Smooth muscle cell (in vitro differentiated cells): Measurements from ENCODE around the gene BCL2L2. TPM values are rescaled to one million over a fixed set of nuclear protein-coding genes. Genes with fewer than 3 reads are reported as not detected.

Experiments
- DNase-seq: peaks from one replicate; lab custom pipeline; 2025; ENCODE audit not compliant: unreplicated experiment; lab: John Stamatoyannopoulos, UW
- H2AFZ ChIP-seq: fragments of 200-600 bp; sonication (generic); 2 replicates; pipeline ENCODE4 v1.6.0; 2016; ENCODE audit warnings: antibody characterized with exemption, low read depth, mild to moderate bottlenecking
- H3F3A ChIP-seq: fragments of 200-600 bp; sonication (generic); 2 replicates; pipeline ENCODE4 v1.6.0; 2017; ENCODE audit warnings: antibody characterized with exemption, low read depth
- H3K27ac ChIP-seq: fragments of 200-600 bp; sonication (generic); 2 replicates; pipeline ENCODE4 v1.5.1; 2016; ENCODE audit warnings: low read depth, mild to moderate bottlenecking
- H3K27me3 ChIP-seq: fragments of 200-600 bp; sonication (generic); 2 replicates; pipeline ENCODE4 v1.6.1; 2016; ENCODE audit warnings: low read depth, mild to moderate bottlenecking
- H3K36me3 ChIP-seq: fragments of 200-600 bp; sonication (generic); 2 replicates; pipeline ENCODE4 v1.5.1; 2016; ENCODE audit warnings: low read depth
- H3K4me1 ChIP-seq: fragments of 200-600 bp; sonication (generic); 2 replicates; pipeline ENCODE4 v1.5.1; 2016; ENCODE audit warnings: low read depth
- H3K4me2 ChIP-seq: fragments of 200-600 bp; sonication (generic); 2 replicates; pipeline ENCODE4 v1.6.0; 2016; ENCODE audit warnings: mild to moderate bottlenecking
- H3K4me3 ChIP-seq: fragments of 200-600 bp; sonication (generic); 2 replicates; pipeline ENCODE4 v1.5.1; 2016; ENCODE audit warnings: mild to moderate bottlenecking
- H3K79me2 ChIP-seq: fragments of 200-600 bp; sonication (generic); 2 replicates; pipeline ENCODE4 v1.6.0; 2016; ENCODE audit warnings: low read depth, mild to moderate bottlenecking
- H3K9ac ChIP-seq: fragments of 200-600 bp; sonication (generic); 2 replicates; pipeline ENCODE4 v1.6.0; 2016; ENCODE audit warnings: low read depth
- H3K9me3 ChIP-seq: fragments of 200-600 bp; sonication (generic); replicated peaks from 2 replicates; pipeline ENCODE4 v1.5.1; 2016; ENCODE audit warnings: low read depth
- H4K20me1 ChIP-seq: fragments of 200-600 bp; sonication (generic); 2 replicates; pipeline ENCODE4 v1.6.0; 2016; ENCODE audit warnings: low read depth
- CTCF ChIP-seq: fragments of 200-600 bp; sonication (generic); IDR thresholded peaks from 2 replicates; pipeline ENCODE4 v1.5.1; 2017; ENCODE audit warnings: borderline replicate concordance, mild to moderate bottlenecking, antibody characterized with exemption; ENCODE audit not compliant: insufficient read depth, poor library complexity, severe bottlenecking
- WGBS: methylation state at CpG from one replicate; pipeline ENCODE4 v1.1.7; 2016; ENCODE audit warnings: low lambda C conversion rate; 5-methylcytosine and 5-hydroxymethylcytosine counted together
- polyA plus RNA-seq: library from polyadenylated mRNA; unstranded; fragments of >200 nt; fragmentation: Nextera tagmentation; extraction: Ambion mirVana; gene quantifications from 2 replicates; pipeline ENCODE4 v1.2.1, GENCODE V29; 2016
- total RNA-seq: library from RNA; depleted of rRNA; stranded (reverse); fragments of >200 nt; gene quantifications from 2 replicates; pipeline ENCODE4 v1.2.3, GENCODE V29; 2014

The BCL2L2 gene
- total and polyA plus RNA-seq, 2 experiments from 2014 or later, result 1.6 to 11.7 TPM

DNA sequence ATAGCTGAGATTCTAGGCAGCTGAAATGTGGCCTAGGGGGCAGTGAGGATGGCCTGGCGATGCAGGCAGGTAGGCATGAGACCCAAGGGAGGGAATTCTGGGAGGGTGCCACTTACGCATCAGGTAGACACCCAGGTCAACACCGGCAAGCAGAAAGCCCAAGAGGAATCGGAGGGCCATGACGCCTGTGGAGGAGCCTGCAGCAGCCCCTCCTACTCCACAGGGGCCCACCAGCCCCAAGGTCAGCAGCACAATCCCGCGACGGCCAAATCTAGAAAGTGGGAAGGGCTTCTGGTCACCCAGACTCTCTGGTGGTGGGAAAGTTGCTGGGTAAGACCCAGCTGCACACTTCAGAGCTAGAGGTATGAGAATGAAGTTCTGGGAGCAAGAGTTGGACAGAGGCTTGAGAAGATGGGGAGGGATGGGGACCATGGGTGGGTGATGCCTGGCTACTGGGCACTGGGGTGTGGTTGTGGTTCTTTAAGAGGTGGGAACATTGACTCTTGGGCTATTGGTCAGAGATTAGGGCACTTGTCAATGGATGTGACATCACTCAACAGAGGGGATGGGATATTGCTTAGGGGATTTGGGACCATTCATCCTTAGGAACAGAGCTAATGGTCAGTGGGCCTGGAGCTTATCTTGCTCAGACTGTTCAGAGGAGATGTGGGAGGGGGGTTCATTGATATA, 42.7 kb downstream of the BCL2L2 start:
- 96% methylated on average over 8 of the region's 8 CpGs for WGBS
- Histone ChIP-seq H2AFZ (no peak overlapping the region), H3K36me3 (no peaks in the 10 kb centered on the region), H3K4me1 (peaks cover 4% of the 10 kb centered on the region), H3K27ac (no peak overlapping the region), H3F3A (peaks cover 14% of the 10 kb centered on the region), H3K4me2 (no peak overlapping the region), H3K27me3 (no peaks in the 10 kb centered on the region), H3K9me3 (no peaks in the 10 kb centered on the region), H3K79me2 (no peaks in the 10 kb centered on the region), H4K20me1 (peaks cover 6% of the 10 kb centered on the region), H3K9ac (no peak overlapping the region), H3K4me3 (no peak overlapping the region)
- no peak for DNase-seq
- no peak for TF ChIP-seq CTCF

GRCh38 chr14:23351681-23352505, 45.3 kb downstream of the BCL2L2 start:
- peak; percentile 17 for TF ChIP-seq CTCF
- Histone ChIP-seq H4K20me1 (peaks cover 6% of the 10 kb centered on the region), H3K27me3 (no peaks in the 10 kb centered on the region), H3K79me2 (no peaks in the 10 kb centered on the region), H2AFZ (no peak overlapping the region), H3F3A (peaks cover 27% of the 10 kb centered on the region), H3K4me1 (peaks cover 4% of the 10 kb centered on the region), H3K4me3 (peak overlapping the region; percentile 91), H3K4me2 (peak overlapping the region; percentile 99), H3K36me3 (no peaks in the 10 kb centered on the region), H3K9ac (peak overlapping the region; percentile 64), H3K27ac (peak overlapping the region; percentile 63), H3K9me3 (no peaks in the 10 kb centered on the region)
- DNase-seq, result no peak
- WGBS, result 7% methylated on average over 46 of the region's 61 CpGs

DNA sequence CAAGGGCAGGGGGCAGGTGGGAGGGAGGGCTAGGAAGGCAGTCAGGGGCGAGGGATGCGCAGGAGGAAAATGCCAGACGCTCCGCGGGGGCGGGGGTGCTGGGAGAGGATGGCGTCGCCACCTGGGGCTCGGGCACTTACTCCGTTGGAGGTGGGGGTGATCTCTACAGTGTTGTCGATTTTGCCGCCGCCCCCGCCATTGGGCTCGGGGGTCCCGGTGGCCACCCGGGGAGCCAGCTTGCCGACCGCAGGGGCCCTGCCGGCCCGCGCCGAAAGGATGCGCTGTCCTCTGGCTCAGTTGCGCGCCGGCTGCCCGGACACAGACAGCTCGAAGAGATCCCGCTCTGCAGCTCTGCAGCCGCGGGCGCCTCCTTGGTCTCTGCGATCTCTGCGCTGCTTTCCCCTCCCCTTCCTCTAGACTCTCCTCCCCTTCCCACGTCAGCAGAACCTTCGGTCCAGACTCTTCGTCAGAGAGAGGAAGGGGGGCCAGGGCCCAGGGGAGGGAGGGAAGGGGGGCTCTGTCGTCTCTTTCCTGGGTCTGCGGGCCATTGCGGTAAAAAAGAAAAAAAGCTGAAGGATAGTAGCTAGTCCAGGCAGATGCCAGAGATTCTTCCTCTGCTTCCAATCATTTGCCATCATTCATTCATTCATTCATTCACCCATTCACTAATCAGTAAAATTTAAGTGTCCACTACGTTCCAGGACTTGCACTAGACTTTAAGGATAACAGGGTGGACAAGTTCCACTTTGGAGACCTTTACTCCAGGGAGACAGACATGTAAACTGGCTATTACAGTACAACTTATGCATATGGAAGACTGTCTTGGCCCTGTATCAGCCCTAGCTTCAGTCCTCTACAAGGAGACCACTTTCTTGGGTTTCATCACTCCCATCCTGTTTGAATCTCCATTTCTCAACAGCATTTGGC, 46.1 kb downstream of the BCL2L2 start, which contains the start of gene SLC22A17:
Gene SLC22A17 (minus strand): TSS at position 382 of the 927 bp plus-strand sequence.
- Histone ChIP-seq H2AFZ (no peak within 1 kb of the TSS), H3K4me3 (peak within 1 kb of the TSS; percentile 91), H3K9ac (peak within 1 kb of the TSS; percentile 64), H4K20me1 (peaks cover 6% of the 10 kb centered on the region), H3K27ac (peak within 1 kb of the TSS; percentile 63), H3F3A (peaks cover 29% of the 10 kb centered on the region), H3K9me3 (no peaks in the 10 kb centered on the region), H3K4me2 (peak within 1 kb of the TSS; percentile 99), H3K36me3 (no peaks in the 10 kb centered on the region), H3K4me1 (peaks cover 4% of the 10 kb centered on the region), H3K79me2 (no peaks in the 10 kb centered on the region), H3K27me3 (no peaks in the 10 kb centered on the region)
- TF ChIP-seq CTCF, result no peak
- WGBS, result 2% methylated on average over 23 of the region's 42 CpGs
- peak; percentile 44 for DNase-seq
